ENCODE data around the gene COL4A3.

The COL4A3 gene

GRCh38 chr2:227295806-227296205, 131.4 kb downstream of the COL4A3 start:
- no peak for DNase-seq (ENCODE audit: low spot score)

- DNase-seq (ENCODE audit: low spot score) = no peak
Observed at GRCh38 chr2:227296671-227297405, 132.4 kb downstream of the COL4A3 start.

GRCh38 chr2:227301523-227301922, 137.1 kb downstream of the COL4A3 start:
- no peak for DNase-seq (ENCODE audit: low spot score)

- DNase-seq (ENCODE audit: low spot score) = no peak
Observed at GRCh38 chr2:227308784-227309183, 144.4 kb downstream of the COL4A3 start.

GRCh38 chr2:227310756-227311110, 146.3 kb downstream of the COL4A3 start:
- DNase-seq (ENCODE audit: low spot score) = no peak

- DNase-seq (ENCODE audit: low spot score) = no peak
Observed at GRCh38 chr2:227311861-227312506, 147.6 kb downstream of the COL4A3 start.

GRCh38 chr2:227312579-227312978, 148.2 kb downstream of the COL4A3 start:
- no peak for DNase-seq (ENCODE audit: low spot score)

GRCh38 chr2:227313310-227313709, 148.9 kb downstream of the COL4A3 start:
- DNase-seq (ENCODE audit: low spot score) = no peak

GRCh38 chr2:227317834-227318233, 153.4 kb downstream of the COL4A3 start:
- DNase-seq (ENCODE audit: low spot score) = no peak

GRCh38 chr2:227320305-227321094, 156.1 kb downstream of the COL4A3 start:
- no peak for DNase-seq (ENCODE audit: low spot score)

- no peak for DNase-seq (ENCODE audit: low spot score)
Observed at GRCh38 chr2:227322530-227323205, 158.2 kb downstream of the COL4A3 start.

GRCh38 chr2:227323818-227324217, 159.4 kb downstream of the COL4A3 start:
- DNase-seq (ENCODE audit: low spot score) = no peak

- peak; percentile 15 for DNase-seq (ENCODE audit: low spot score)
Observed at GRCh38 chr2:227324642-227324994, 160.2 kb downstream of the COL4A3 start.

GRCh38 chr2:227324995-227325838, 160.8 kb downstream of the COL4A3 start, which contains the start of gene MFF:
Gene MFF (plus strand): TSS chr2:227325251. CDS start chr2:227330666, 5,415 bp downstream.
- peak; percentile 96 for DNase-seq (ENCODE audit: low spot score)

GRCh38 chr2:227325839-227326195, 161.4 kb downstream of the COL4A3 start:
- peak; percentile 43 for DNase-seq (ENCODE audit: low spot score)

- no peak for DNase-seq (ENCODE audit: low spot score)
Observed at GRCh38 chr2:227326783-227327182, 162.4 kb downstream of the COL4A3 start.

GRCh38 chr2:227335713-227336112, 171.3 kb downstream of the COL4A3 start:
- DNase-seq (ENCODE audit: low spot score) = no peak

GRCh38 chr2:227337442-227337841, 173.0 kb downstream of the COL4A3 start:
- DNase-seq (ENCODE audit: low spot score) = no peak

- DNase-seq (ENCODE audit: low spot score) = no peak
Observed at GRCh38 chr2:227339098-227339599, 174.7 kb downstream of the COL4A3 start.

GRCh38 chr2:227340106-227340505, 175.7 kb downstream of the COL4A3 start:
- no peak for DNase-seq (ENCODE audit: low spot score)

- DNase-seq (ENCODE audit: low spot score) = no peak
Observed at GRCh38 chr2:227341553-227341952, 177.1 kb downstream of the COL4A3 start.
